Esophagus mucosa (tissue), 1 donor: Measurements from ENCODE around the gene EPB41L4B. TPM values are rescaled to one million over a fixed set of nuclear protein-coding genes. Genes with fewer than 3 reads are reported as not detected.

ENCODE experiments used
- ATAC-seq: fragments of 200-7000 bp; cut with Tn5 transposase; one replicate; pipeline ENCODE4 v1.9.1; 2020
- total RNA-seq: library from RNA; stranded (reverse); gene quantifications from one replicate; pipeline ENCODE4 v1.2.4, GENCODE V29; 2023
- donor health status: DM: yes; HTN: yes; CAD: no.

EPB41L4B gene
- total RNA-seq, 1 donor from 2014 or later: 1.1 TPM

- ATAC-seq: no peak
These were observed 122.0 kb downstream of the EPB41L4B start for GRCh38 chr9:109198736-109199382.

- no peak for ATAC-seq
These were observed 126.8 kb downstream of the EPB41L4B start for GRCh38 chr9:109193974-109194556.

GRCh38 chr9:109192732-109193361, 128.0 kb downstream of the EPB41L4B start:
- no peak for ATAC-seq

GRCh38 chr9:109191746-109192145, 129.1 kb downstream of the EPB41L4B start:
- no peak for ATAC-seq

GRCh38 chr9:109190151-109190550, 130.7 kb downstream of the EPB41L4B start:
- ATAC-seq: no peak

- ATAC-seq: no peak
These were observed 133.9 kb downstream of the EPB41L4B start for GRCh38 chr9:109186857-109187520.

GRCh38 chr9:109182940-109183798, 137.7 kb downstream of the EPB41L4B start:
- peak; percentile 61 for ATAC-seq

- ATAC-seq: no peak
These were observed 138.3 kb downstream of the EPB41L4B start for GRCh38 chr9:109182550-109182939.

- ATAC-seq: no peak
These were observed 139.6 kb downstream of the EPB41L4B start for GRCh38 chr9:109181284-109181683.

- ATAC-seq: no peak
These were observed 140.9 kb downstream of the EPB41L4B start for GRCh38 chr9:109179801-109180523.

GRCh38 chr9:109176963-109177362, 143.9 kb downstream of the EPB41L4B start:
- ATAC-seq: no peak

- peak; percentile 76 for ATAC-seq
These were observed 144.5 kb downstream of the EPB41L4B start for GRCh38 chr9:109176386-109176785.

GRCh38 chr9:109172935-109173334, 147.9 kb downstream of the EPB41L4B start:
- no peak for ATAC-seq

GRCh38 chr9:109171926-109172325, 148.9 kb downstream of the EPB41L4B start:
- no peak for ATAC-seq

GRCh38 chr9:109168170-109168569, 152.7 kb downstream of the EPB41L4B start:
- ATAC-seq: peak; percentile 22

GRCh38 chr9:109167716-109168115, 153.1 kb downstream of the EPB41L4B start:
- no peak for ATAC-seq

GRCh38 chr9:109166771-109167601, 153.9 kb downstream of the EPB41L4B start, which contains the start of gene FRRS1L:
TSS of gene FRRS1L (minus strand) at chr9:109167249. CDS start at chr9:109167138, 111 bp downstream.
- ATAC-seq: no peak

- ATAC-seq: no peak
These were observed 154.6 kb downstream of the EPB41L4B start for GRCh38 chr9:109166171-109166770.

GRCh38 chr9:109164042-109164441, 156.8 kb downstream of the EPB41L4B start:
- no peak for ATAC-seq

- no peak for ATAC-seq
These were observed 157.7 kb downstream of the EPB41L4B start for GRCh38 chr9:109163194-109163593.
